Measurements from ENCODE around the gene CADPS2. TPM values are rescaled to one million over a fixed set of nuclear protein-coding genes. Genes with fewer than 3 reads are reported as not detected.

CADPS2 gene
- polyA plus RNA-seq, 1 experiment: 0.38 TPM

GRCh38 chr7:122699017-122699416 lies 187.2 kb downstream of the CADPS2 start, which contains the start of gene RNF133:
RNF133 (minus strand) TSS chr7:122699117; CDS start chr7:122698918, 199 bp downstream.
- ChIA-PET POLR2A (no interaction called here), CTCF (no interaction called here)
- TF ChIP-seq CTCF (IDR thresholded peaks at IDR 0.05; ENCODE audit: insufficient read depth, low read depth, low read length): no peak
- H3K27me3 ChIP-seq (ENCODE audit: control insufficient read depth, insufficient read depth, low read length): no peaks in the 10 kb centered on the region
- no peak for DNase-seq (ENCODE audit: low read depth)
- H3K36me3 ChIP-seq (ENCODE audit: control insufficient read depth, insufficient read depth, low read length): no peaks in the 10 kb centered on the region
- no peak within 1 kb of the TSS for H3K4me3 ChIP-seq (ENCODE audit: low read depth, low read length)

- Histone ChIP-seq H3K27me3 (ENCODE audit: control insufficient read depth, insufficient read depth, low read length) (no peaks in the 10 kb centered on the region), H3K36me3 (ENCODE audit: control insufficient read depth, insufficient read depth, low read length) (no peaks in the 10 kb centered on the region), H3K4me3 (ENCODE audit: low read depth, low read length) (no peak overlapping the region)
- DNase-seq (ENCODE audit: low read depth): no peak
- POLR2A ChIA-PET: no interaction called here
- CTCF ChIA-PET: no interaction called here
- TF ChIP-seq CTCF (IDR thresholded peaks at IDR 0.05; ENCODE audit: insufficient read depth, low read depth, low read length): no peak
These were observed 190.4 kb downstream of the CADPS2 start for GRCh38 chr7:122695816-122696215.

- no peak for DNase-seq (ENCODE audit: low read depth)
- CTCF ChIA-PET: no interaction called here
- no peak for TF ChIP-seq CTCF (IDR thresholded peaks at IDR 0.05; ENCODE audit: insufficient read depth, low read depth, low read length)
- POLR2A ChIA-PET: no interaction called here
- Histone ChIP-seq H3K27me3 (ENCODE audit: control insufficient read depth, insufficient read depth, low read length) (no peaks in the 10 kb centered on the region), H3K4me3 (ENCODE audit: low read depth, low read length) (no peak overlapping the region), H3K36me3 (ENCODE audit: control insufficient read depth, insufficient read depth, low read length) (no peaks in the 10 kb centered on the region)
These were observed 191.6 kb downstream of the CADPS2 start for GRCh38 chr7:122694697-122695096.

- ChIA-PET POLR2A (no interaction called here), CTCF (no interaction called here)
- Histone ChIP-seq H3K36me3 (ENCODE audit: control insufficient read depth, insufficient read depth, low read length) (no peaks in the 10 kb centered on the region), H3K27me3 (ENCODE audit: control insufficient read depth, insufficient read depth, low read length) (no peaks in the 10 kb centered on the region), H3K4me3 (ENCODE audit: low read depth, low read length) (no peak overlapping the region)
- DNase-seq (ENCODE audit: low read depth): no peak
- TF ChIP-seq CTCF (IDR thresholded peaks at IDR 0.05; ENCODE audit: insufficient read depth, low read depth, low read length): no peak
These were observed 193.4 kb downstream of the CADPS2 start for GRCh38 chr7:122692769-122693309.

- DNase-seq (ENCODE audit: low read depth): no peak
- no peak overlapping the region for H3K4me3 ChIP-seq (ENCODE audit: low read depth, low read length)
- POLR2A ChIA-PET: no interaction called here
- TF ChIP-seq CTCF (IDR thresholded peaks at IDR 0.05; ENCODE audit: insufficient read depth, low read depth, low read length): no peak
- H3K27me3 ChIP-seq (ENCODE audit: control insufficient read depth, insufficient read depth, low read length): no peaks in the 10 kb centered on the region
- CTCF ChIA-PET: no interaction called here
- H3K36me3 ChIP-seq (ENCODE audit: control insufficient read depth, insufficient read depth, low read length): no peaks in the 10 kb centered on the region
These were observed 194.6 kb downstream of the CADPS2 start for GRCh38 chr7:122691569-122692235.
